Fibroblast of lung (primary cell): ENCODE data around the gene SNX4.
A peak's percentile ranks its signal among the peaks of the same experiment; 100 is the strongest.

ENCODE experiments used
- CTCF ChIP-seq, 2 donors: IDR thresholded peaks in 1 of 2; conservative IDR thresholded peaks in 1 of 2; 1 replicate in 1 of 2; 2 replicates in 1 of 2; pipeline ENCODE4 v1.5.1; 2011 to 2012; ENCODE audit warnings: low read length in 2 of 2, control low read depth in 1 of 2, inconsistent platforms in 1 of 2, low read depth in 1 of 2, mild to moderate bottlenecking in 1 of 2
- EZH2 ChIP-seq: IDR thresholded peaks from 2 replicates; pipeline ENCODE4 v1.5.1; 2012; ENCODE audit warnings: low read length, control low read depth, mild to moderate bottlenecking; ENCODE audit errors: missing control alignments

GRCh38 chr3:125437631-125438435 lies 82.2 kb downstream of the SNX4 start:
- TF ChIP-seq CTCF (conservative IDR thresholded peaks at IDR 0.05 in 1 of 2, IDR thresholded peaks at IDR 0.05 in 1 of 2; ENCODE audit: low read depth in 1 of 2, low read length in 2 of 2) (peak; percentile 98 to 99), EZH2 (no peak)
